Heart left ventricle (tissue), 16 donors: Measurements from ENCODE around the gene SERINC5. TPM values are rescaled to one million over a fixed set of nuclear protein-coding genes. Genes with fewer than 3 reads are reported as not detected.

Source experiments
- ATAC-seq, 4 donors: fragments of 200-7000 bp; cut with Tn5 transposase; one replicate each; pipeline ENCODE4 v1.9.1; 2020 to 2022; ENCODE audit warnings: moderate library complexity in 4 of 4, mild to moderate bottlenecking in 3 of 4, moderate number of reproducible peaks in 1 of 4
- DNase-seq, 5 donors: peaks; one replicate each; pipeline ENCODE4 v3.0.0-alpha.2; 2020
- H3K27ac ChIP-seq, 12 donors: fragments of 200-600 bp; sonication (generic) in 4 of 12; one replicate each; pipeline versions ENCODE4 v1.5.0 to v1.8.0; 2016 to 2022; ENCODE audit warnings: mild to moderate bottlenecking in 2 of 12
- H3K27me3 ChIP-seq, 9 donors: fragments of 200-600 bp; sonication (generic) in 2 of 9; one replicate each; pipeline versions ENCODE4 v1.5.1 to v1.8.0; 2016 to 2022; ENCODE audit warnings: mild to moderate bottlenecking in 3 of 9
- H3K36me3 ChIP-seq, 9 donors: fragments of 200-600 bp; sonication (generic) in 2 of 9; one replicate each; pipeline versions ENCODE4 v1.5.0 to v1.8.0; 2018 to 2022; ENCODE audit warnings: mild to moderate bottlenecking in 2 of 9
- H3K4me1 ChIP-seq, 12 donors: fragments of 200-600 bp; sonication (generic) in 4 of 12; one replicate each; pipeline versions ENCODE4 v1.5.0 to v1.8.0; 2016 to 2022; ENCODE audit warnings: mild to moderate bottlenecking in 3 of 12
- H3K4me3 ChIP-seq, 12 donors: fragments of 200-600 bp; sonication (generic) in 4 of 12; one replicate each; pipeline versions ENCODE4 v1.5.0 to v1.8.0; 2017 to 2022; ENCODE audit warnings: mild to moderate bottlenecking in 9 of 12, moderate library complexity in 4 of 12
- H3K9me3 ChIP-seq, 12 donors: fragments of 200-600 bp; sonication (generic) in 4 of 12; one replicate each; pipeline versions ENCODE4 v1.5.0 to v1.8.0; 2016 to 2022; ENCODE audit warnings: mild to moderate bottlenecking in 1 of 12
- POLR2A ChIP-seq, 2 donors: fragments of 450-650 bp; IDR thresholded peaks; one replicate each; pipeline ENCODE4 v1.6.1; 2017; ENCODE audit warnings: antibody characterized with exemption in 2 of 2, mild to moderate bottlenecking in 2 of 2, moderate library complexity in 2 of 2
- WGBS, 4 donors: extraction: QIAGEN DNeasy Blood & Tissue Kit in 2 of 4; methylation state at CpG; one replicate each; pipeline versions ENCODE4 v1.1.5 to v1.1.7; 2013 to 2018; 5-methylcytosine and 5-hydroxymethylcytosine counted together
- intact Hi-C, 10 donors: fragments of 100-400 bp; cut with DNase I; formaldehyde crosslinking; loops; one replicate each; pipeline versions ENCODE4 v1.11.1 to v1.14.2; 2022
- polyA plus RNA-seq, 2 donors: library from polyadenylated mRNA; stranded (reverse); fragments of 200-250 nt; gene quantifications; one replicate each; pipeline ENCODE4 v1.2.3, GENCODE V29; 2013
- total RNA-seq, 9 donors: library from RNA; depleted of rRNA in 2 of 9; stranded (reverse); fragments of >200 nt in 2 of 9; fragmentation: NEBNext Ultra II Directional in 3 of 9; extraction: Animal tissue kit (Norgen Biotek cat#: 25700) in 3 of 9; gene quantifications; one replicate each; pipeline versions ENCODE4 v1.1.0 to v1.2.4, GENCODE V29; 2016 to 2023
- TF ChIP-seq, protein P1 (sequence below), 12 donors: fragments of 200-600 bp; sonication (generic) in 4 of 12; IDR thresholded peaks; one replicate each; pipeline versions ENCODE4 v1.5.0 to v1.8.0; 2018 to 2022; ENCODE audit warnings: antibody characterized with exemption in 12 of 12, mild to moderate bottlenecking in 5 of 12
- donor health status: ischemic (EF 13 %, LVEDD 7.1; RV severe dilation, severe dysfunction).
- donor health status: healthy with polysubstance abuse.
- donor health status: DM: no; HTN: yes; CAD: no.
- donor health status: DM: no; HTN: no; CAD: no.
- donor health status: ischemic (EF 25% LVEDD 6.9; RV normal size, moderate dysfunction).
- donor health status: ischemic (EF 25% LVEDD 5.7; RV mildly dilated, moderate dysfunction).
- donor health status: healthy.
- donor health status: DM: yes; HTN: yes; CAD: no.
- donor health status: ischemic (EF 35%, LVEDD 5.7; RV mildly dilated, moderate dysfunction).
- donor health status: nonischemic (EF 11% LVEDD 7.7; RV severe dilation, severe dysfunction).
- donor health status: DM: yes; HTN: yes; CAD: no.
- donor health status: PGD.
- donor health status: ischemic (EF 29% LVEDD 5.4; RV normal size, mild dysfunction).
- donor health status: nonischemic (EF 23%, LVEDD 6.1; RV moderate dilation, normal function).

The SERINC5 gene
- total and polyA plus RNA-seq, 11 donors, result 3.2 to 25.9 (median 13.5) TPM

- Histone ChIP-seq H3K4me1 (peaks cover 0 to 19% (median 0%) of the 10 kb centered on the region in 12 donors), H3K27ac (no peak overlapping the region), H3K4me3 (no peak overlapping the region), H3K9me3 (no peaks in the 10 kb centered on the region), H3K36me3 (no peaks in the 10 kb centered on the region), H3K27me3 (no peaks in the 10 kb centered on the region)
- no peak for TF ChIP-seq POLR2A (IDR thresholded peaks at IDR 0.05)
- TF ChIP-seq, protein P1, sequence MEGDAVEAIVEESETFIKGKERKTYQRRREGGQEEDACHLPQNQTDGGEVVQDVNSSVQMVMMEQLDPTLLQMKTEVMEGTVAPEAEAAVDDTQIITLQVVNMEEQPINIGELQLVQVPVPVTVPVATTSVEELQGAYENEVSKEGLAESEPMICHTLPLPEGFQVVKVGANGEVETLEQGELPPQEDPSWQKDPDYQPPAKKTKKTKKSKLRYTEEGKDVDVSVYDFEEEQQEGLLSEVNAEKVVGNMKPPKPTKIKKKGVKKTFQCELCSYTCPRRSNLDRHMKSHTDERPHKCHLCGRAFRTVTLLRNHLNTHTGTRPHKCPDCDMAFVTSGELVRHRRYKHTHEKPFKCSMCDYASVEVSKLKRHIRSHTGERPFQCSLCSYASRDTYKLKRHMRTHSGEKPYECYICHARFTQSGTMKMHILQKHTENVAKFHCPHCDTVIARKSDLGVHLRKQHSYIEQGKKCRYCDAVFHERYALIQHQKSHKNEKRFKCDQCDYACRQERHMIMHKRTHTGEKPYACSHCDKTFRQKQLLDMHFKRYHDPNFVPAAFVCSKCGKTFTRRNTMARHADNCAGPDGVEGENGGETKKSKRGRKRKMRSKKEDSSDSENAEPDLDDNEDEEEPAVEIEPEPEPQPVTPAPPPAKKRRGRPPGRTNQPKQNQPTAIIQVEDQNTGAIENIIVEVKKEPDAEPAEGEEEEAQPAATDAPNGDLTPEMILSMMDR (IDR thresholded peaks at IDR 0.05), result no peak
- intact Hi-C loops, result loop anchor here in 1 of 10 donors (5.0 kb wide), 1 partner anchor 39 kb away; no protein-coding TSS in a partner anchor
- 80 to 95% (median 84%) methylated on average over 6 of the region's 6 CpGs for WGBS, 4 donors
- ATAC-seq (no peak), DNase-seq (no peak)
Observed at GRCh38 chr5:80103371-80103770, 152.5 kb downstream of the SERINC5 start.

DNA sequence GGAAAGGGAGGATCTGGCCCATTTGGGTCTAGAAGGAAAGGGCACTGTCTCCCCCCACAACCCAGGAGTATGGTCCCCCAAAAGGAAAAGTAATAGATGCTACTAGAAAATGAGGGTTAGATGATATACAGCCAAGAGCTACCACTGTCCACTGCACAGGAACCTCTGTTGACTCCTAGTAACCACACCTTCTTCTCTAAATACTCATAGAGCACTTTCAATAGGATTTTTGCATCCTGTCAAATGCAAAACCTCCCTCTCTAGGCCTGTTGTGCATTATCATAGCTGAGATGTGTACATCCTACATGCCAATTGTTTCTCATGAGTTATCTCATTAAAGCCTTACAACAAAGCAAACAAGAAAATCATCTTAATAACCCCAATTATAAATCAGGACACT is 153.9 kb downstream of the SERINC5 start:
- Histone ChIP-seq H3K9me3 (no peaks in the 10 kb centered on the region), H3K27ac (no peak overlapping the region), H3K27me3 (no peaks in the 10 kb centered on the region), H3K4me1 (peaks cover 0 to 19% (median 0%) of the 10 kb centered on the region in 12 donors), H3K4me3 (no peak overlapping the region), H3K36me3 (no peaks in the 10 kb centered on the region)
- ATAC-seq, result no peak
- no peak for TF ChIP-seq POLR2A (IDR thresholded peaks at IDR 0.05)
- TF ChIP-seq, protein P1 (IDR thresholded peaks at IDR 0.05), result no peak
- DNase-seq, result no peak
- intact Hi-C loops, result loop anchor here in 1 of 10 donors (5.0 kb wide), 1 partner anchor 40 kb away; no protein-coding TSS in a partner anchor

DNA sequence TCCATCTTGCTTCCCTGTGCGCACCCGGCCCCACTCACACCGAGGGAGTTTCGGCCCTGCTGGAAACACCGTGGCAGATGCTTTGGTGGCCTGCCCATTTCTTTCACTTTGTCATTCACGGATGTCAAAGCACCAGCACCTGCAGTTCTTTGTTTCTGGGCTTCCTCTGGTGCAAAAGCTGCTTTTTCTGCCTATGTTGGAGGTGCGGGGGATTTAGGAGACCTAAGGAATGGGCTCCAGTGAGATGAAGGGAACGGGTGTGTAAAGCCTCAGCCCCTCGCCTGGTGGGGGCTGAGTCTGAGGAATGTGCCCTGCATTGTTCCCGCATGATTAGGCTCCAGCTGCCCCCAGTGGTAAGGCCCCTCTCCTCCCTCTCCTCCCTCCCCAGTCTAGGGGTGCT is 158.4 kb downstream of the SERINC5 start:
- no peak overlapping the region for H3K4me3 ChIP-seq
- ATAC-seq, result no peak
- DNase-seq, result no peak
- no peaks in the 10 kb centered on the region for H3K27me3 ChIP-seq
- WGBS, 4 donors, result 90 to 92% (median 91%) methylated on average over 10 of the region's 10 CpGs
- intact Hi-C loops, result loop anchor here in 5 of 10 donors (5.0 to 10.0 kb wide), 5 partner anchors 175 to 577 kb away; partner anchors contain the start of gene ZFYVE16 (in 1 of the 5)
- H3K36me3 ChIP-seq, result no peaks in the 10 kb centered on the region
- no peaks in the 10 kb centered on the region for H3K9me3 ChIP-seq
- H3K27ac ChIP-seq, result no peak overlapping the region
- TF ChIP-seq, protein P1 (IDR thresholded peaks at IDR 0.05), result no peak
- TF ChIP-seq POLR2A (IDR thresholded peaks at IDR 0.05), result no peak
- H3K4me1 ChIP-seq, result peaks cover 0 to 11% (median 2%) of the 10 kb centered on the region in 12 donors

DNA sequence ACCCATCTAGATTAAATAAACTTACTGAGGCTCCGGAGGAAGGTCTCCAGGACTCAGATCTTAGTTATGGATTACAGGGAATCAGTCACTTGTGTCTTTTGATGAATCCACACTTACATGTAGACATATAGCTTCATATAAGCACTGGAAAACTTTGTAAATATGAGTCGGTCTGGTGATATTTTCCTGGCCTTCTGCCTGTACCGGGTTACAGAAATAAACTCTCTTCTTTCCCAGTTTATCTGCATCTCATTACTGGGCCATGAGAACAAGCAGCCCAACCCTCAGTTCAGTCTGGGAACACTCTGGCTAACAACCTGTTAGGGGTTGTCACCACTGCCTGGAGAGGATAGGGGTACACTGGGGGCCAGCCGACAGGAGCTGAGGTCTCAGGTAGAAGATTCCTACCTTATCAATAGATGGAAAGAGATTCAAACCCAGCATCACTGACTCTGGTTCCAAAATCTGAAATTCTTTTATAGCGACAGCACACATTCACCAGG is 161.6 kb downstream of the SERINC5 start:
- ATAC-seq (peak in 1 of 4 donors; percentile 31), DNase-seq (no peak)
- peak overlapping the region in 2 of 12 donors; percentile 35 to 47 for H3K27ac ChIP-seq
- H3K4me1 ChIP-seq, result peaks cover 0 to 11% (median 3%) of the 10 kb centered on the region in 12 donors
- TF ChIP-seq, protein P1 (IDR thresholded peaks at IDR 0.05), result no peak
- no peak for TF ChIP-seq POLR2A (IDR thresholded peaks at IDR 0.05)
- intact Hi-C loops, result loop anchor here in 8 of 10 donors (1.0 to 10.0 kb wide), 11 partner anchors 48 to 581 kb away; partner anchors contain the start of genes SERINC5 (in 2 of the 8) and ZFYVE16 (in 2 of the 8)
- no peaks in the 10 kb centered on the region for H3K27me3 ChIP-seq
- H3K4me3 ChIP-seq, result no peak overlapping the region
- WGBS, 4 donors, result 45 to 51% (median 46%) methylated on average over 5 of the region's 5 CpGs
- no peaks in the 10 kb centered on the region for H3K36me3 ChIP-seq
- H3K9me3 ChIP-seq, result no peaks in the 10 kb centered on the region
